Neural cell (in vitro differentiated cells): ENCODE results near the gene GDAP2. TPM values are rescaled to one million over a fixed set of nuclear protein-coding genes. Genes with fewer than 3 reads are reported as not detected.

Source experiments
- H2AFZ ChIP-seq: fragments of 200-600, 300-800 bp; sonication (generic), shearing (Covaris generic); 2 replicates; pipeline ENCODE4 v1.6.0; 2014; ENCODE audit warnings: low read depth, mild to moderate bottlenecking, antibody characterized with exemption, low read length, moderate library complexity
- H3F3A ChIP-seq: fragments of 200-600 bp; shearing (Covaris generic); 2 replicates; pipeline ENCODE4 v1.6.1; 2016; ENCODE audit warnings: mild to moderate bottlenecking, moderate library complexity, mixed read lengths, antibody characterized with exemption, low read length; ENCODE audit not compliant: insufficient read depth, poor library complexity, severe bottlenecking
- H3K27ac ChIP-seq: fragments of 200-600, 300-800 bp; sonication (generic), shearing (Covaris generic); 2 replicates; pipeline ENCODE4 v1.5.1; 2014; ENCODE audit warnings: mild to moderate bottlenecking, low read length, moderate library complexity
- H3K27me3 ChIP-seq: fragments of 300-800, 200-600 bp; sonication (generic), shearing (Covaris generic); 2 replicates; pipeline ENCODE4 v1.6.0; 2014; ENCODE audit warnings: mild to moderate bottlenecking, low read depth, low read length, moderate library complexity; ENCODE audit not compliant: insufficient read depth
- H3K36me3 ChIP-seq: fragments of 300-800, 200-600 bp; sonication (generic), shearing (Covaris generic); 2 replicates; pipeline ENCODE4 v1.5.1; 2014; ENCODE audit warnings: mild to moderate bottlenecking, antibody characterized with exemption, low read length, moderate library complexity; ENCODE audit not compliant: insufficient read depth
- H3K4me2 ChIP-seq: fragments of 300-800, 200-600 bp; sonication (generic), shearing (Covaris generic); 2 replicates; pipeline ENCODE4 v1.6.0; 2014; ENCODE audit warnings: mild to moderate bottlenecking, low read length
- H3K4me3 ChIP-seq: fragments of 300-800, 200-600 bp; sonication (generic), shearing (Covaris generic); 2 replicates; pipeline ENCODE4 v1.5.1; 2014; ENCODE audit warnings: mild to moderate bottlenecking, low read length, moderate library complexity
- H3K79me2 ChIP-seq: fragments of 200-600 bp; shearing (Covaris generic); replicated peaks from 2 replicates; pipeline ENCODE4 v1.6.0; 2014; ENCODE audit warnings: mild to moderate bottlenecking, low read length, moderate library complexity; ENCODE audit not compliant: insufficient read depth
- H3K9ac ChIP-seq: fragments of 300-800, 200-600 bp; sonication (generic), shearing (Covaris generic); 2 replicates; pipeline ENCODE4 v1.6.1; 2016; ENCODE audit warnings: mild to moderate bottlenecking, low read length, mixed read lengths
- H3K9me2 ChIP-seq: fragments of 200-600 bp; shearing (Covaris generic); 2 replicates; pipeline ENCODE4 v1.6.1; 2016; ENCODE audit warnings: mild to moderate bottlenecking, low read length, mixed read lengths; ENCODE audit not compliant: insufficient read depth
- H3K9me3 ChIP-seq: fragments of 200-600, 300-800 bp; sonication (generic), shearing (Covaris generic); 2 replicates; pipeline ENCODE4 v1.6.1; 2016; ENCODE audit warnings: mild to moderate bottlenecking, mixed run types, low read length, moderate library complexity, mixed read lengths
- H4K20me1 ChIP-seq: fragments of 200-600 bp; shearing (Covaris generic); 2 replicates; pipeline ENCODE4 v1.6.1; 2016; ENCODE audit warnings: mild to moderate bottlenecking, mixed run types; ENCODE audit not compliant: insufficient read depth
- CTCF ChIP-seq: fragments of 450-650 bp; IDR thresholded peaks from 2 replicates; pipeline ENCODE4 v1.5.1; 2014; ENCODE audit warnings: antibody characterized with exemption, mild to moderate bottlenecking, moderate library complexity; ENCODE audit not compliant: poor library complexity, severe bottlenecking
- EP300 ChIP-seq: fragments of 450-650 bp; conservative IDR thresholded peaks from 2 replicates; pipeline ENCODE4 v1.6.1; 2014; ENCODE audit warnings: antibody characterized with exemption, mild to moderate bottlenecking, moderate library complexity; ENCODE audit not compliant: poor library complexity, severe bottlenecking
- EZH2 ChIP-seq: fragments of 200-600, 300-800 bp; shearing (Covaris generic), sonication (generic); IDR thresholded peaks from 2 replicates; pipeline ENCODE4 v1.6.1; 2014; ENCODE audit warnings: antibody characterized with exemption, low read length, borderline replicate concordance, mild to moderate bottlenecking; ENCODE audit not compliant: insufficient read depth, poor library complexity, severe bottlenecking
- MXI1 ChIP-seq: fragments of 450-650 bp; conservative IDR thresholded peaks from 2 replicates; pipeline ENCODE4 v1.6.1; 2014; ENCODE audit warnings: antibody characterized with exemption, mild to moderate bottlenecking; ENCODE audit not compliant: poor library complexity, severe bottlenecking
- POLR2AphosphoS5 ChIP-seq: IDR thresholded peaks from 2 replicates; pipeline ENCODE4 v1.6.1; 2012
- RAD21 ChIP-seq: fragments of 450-650 bp; conservative IDR thresholded peaks from 2 replicates; pipeline ENCODE4 v1.6.1; 2014; ENCODE audit warnings: antibody characterized with exemption, mild to moderate bottlenecking, moderate library complexity
- REST ChIP-seq: IDR thresholded peaks from 2 replicates; pipeline ENCODE4 v1.6.1; 2012; ENCODE audit warnings: borderline replicate concordance
- SMC3 ChIP-seq: fragments of 450-650 bp; conservative IDR thresholded peaks from 2 replicates; pipeline ENCODE4 v1.6.1; 2014; ENCODE audit warnings: antibody characterized with exemption, mild to moderate bottlenecking, moderate library complexity; ENCODE audit not compliant: poor library complexity
- TAF1 ChIP-seq: IDR thresholded peaks from 2 replicates; pipeline ENCODE4 v1.6.1; 2012; ENCODE audit warnings: low read depth
- polyA plus RNA-seq: library from polyadenylated mRNA; depleted of rRNA; stranded (reverse); fragments of >200 nt; gene quantifications from 2 replicates; pipeline ENCODE4 v1.2.3, GENCODE V29; 2014

Gene GDAP2
- polyA plus RNA-seq, 1 donor from 2014 or later, result 6.8 TPM

GRCh38 chr1:117879284-117879683 is 50.1 kb downstream of the GDAP2 start:
- H3K27me3 ChIP-seq, result no peaks in the 10 kb centered on the region
- H4K20me1 ChIP-seq, result no peaks in the 10 kb centered on the region
- H3K9me3 ChIP-seq, result no peaks in the 10 kb centered on the region
- peaks cover 24% of the 10 kb centered on the region for H3K36me3 ChIP-seq
- no peak for TF ChIP-seq SMC3
- no peak for TF ChIP-seq REST
- no peak for TF ChIP-seq EZH2
- TF ChIP-seq RAD21, result no peak
- TF ChIP-seq POLR2AphosphoS5, result no peak
- TF ChIP-seq EP300, result no peak
- no peak for TF ChIP-seq MXI1
- no peak for TF ChIP-seq CTCF
- TF ChIP-seq TAF1, result no peak
- no peaks in the 10 kb centered on the region for H3K79me2 ChIP-seq
- no peak overlapping the region for H3K4me2 ChIP-seq
- H3F3A ChIP-seq, result no peaks in the 10 kb centered on the region
- no peaks in the 10 kb centered on the region for H3K9me2 ChIP-seq
- no peak overlapping the region for H3K4me3 ChIP-seq
- H3K27ac ChIP-seq, result no peak overlapping the region
- no peak overlapping the region for H3K9ac ChIP-seq
- no peak overlapping the region for H2AFZ ChIP-seq

- H3K9me3 ChIP-seq, result no peaks in the 10 kb centered on the region
- no peaks in the 10 kb centered on the region for H3K79me2 ChIP-seq
- H3K4me3 ChIP-seq, result no peak overlapping the region
- no peak overlapping the region for H3K27ac ChIP-seq
- H3K9ac ChIP-seq, result no peak overlapping the region
- H2AFZ ChIP-seq, result no peak overlapping the region
- H3K4me2 ChIP-seq, result no peak overlapping the region
- no peaks in the 10 kb centered on the region for H3F3A ChIP-seq
- H3K9me2 ChIP-seq, result no peaks in the 10 kb centered on the region
- no peaks in the 10 kb centered on the region for H3K27me3 ChIP-seq
- no peaks in the 10 kb centered on the region for H4K20me1 ChIP-seq
- no peak for TF ChIP-seq POLR2AphosphoS5
- no peak for TF ChIP-seq EZH2
- TF ChIP-seq TAF1, result no peak
- no peak for TF ChIP-seq REST
- no peak for TF ChIP-seq MXI1
- TF ChIP-seq SMC3, result no peak
- no peak for TF ChIP-seq EP300
- peaks cover 26% of the 10 kb centered on the region for H3K36me3 ChIP-seq
These were observed 51.6 kb downstream of the GDAP2 start for GRCh38 chr1:117877823-117878222.
